HG02870 (cell line): ENCODE results near the gene KIF6.
"Not testable (repeated sequence)": the region's sequence is repeated elsewhere in the genome, so short reads cannot be mapped to it uniquely, and the experiment has no call there.

ENCODE experiments used
- ATAC-seq: cut with Tn5 transposase; IDR thresholded peaks from one replicate; pipeline ENCODE4 v1.9.1; 2021; ENCODE audit warnings: mild to moderate bottlenecking, moderate library complexity; ENCODE audit not compliant: unreplicated experiment

Gene KIF6

DNA sequence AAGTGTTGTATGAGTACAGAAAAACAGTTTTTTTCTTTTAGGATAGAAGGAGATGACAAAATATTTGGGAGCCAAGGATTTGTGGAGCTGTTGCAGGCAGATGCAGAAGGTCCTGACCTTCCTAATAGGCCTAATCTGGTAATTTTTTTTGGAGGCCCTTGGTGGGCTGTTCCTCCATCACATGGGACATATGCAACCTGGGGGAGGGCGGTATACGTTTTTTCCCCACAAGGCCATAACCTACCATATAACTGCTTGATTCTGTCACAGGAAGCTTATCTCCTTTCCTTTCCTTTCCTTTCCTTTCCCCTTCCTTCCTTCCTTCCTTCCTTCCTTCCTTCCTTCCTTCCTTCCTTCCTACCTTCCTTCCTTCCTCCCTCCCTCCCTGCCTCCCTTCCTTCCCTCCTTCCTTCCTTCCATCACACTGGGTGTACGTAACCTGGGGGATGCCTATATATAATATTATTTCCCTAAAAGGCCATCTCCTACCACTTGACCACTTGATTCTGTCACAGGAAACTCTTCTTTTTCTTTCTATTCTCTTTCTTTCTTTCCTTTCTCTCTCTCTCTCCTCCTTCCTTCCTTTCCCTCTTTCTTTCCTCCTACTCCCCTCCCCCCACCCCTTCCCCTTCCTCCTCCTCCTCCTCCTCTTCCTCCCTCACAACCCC is 217.7 kb downstream of the KIF6 start:
- ATAC-seq = no peak

- ATAC-seq = not testable (repeated sequence)
These were observed 222.7 kb downstream of the KIF6 start for GRCh38 chr6:39502362-39502955.

GRCh38 chr6:39499053-39499452 is 226.2 kb downstream of the KIF6 start:
- no peak for ATAC-seq

DNA sequence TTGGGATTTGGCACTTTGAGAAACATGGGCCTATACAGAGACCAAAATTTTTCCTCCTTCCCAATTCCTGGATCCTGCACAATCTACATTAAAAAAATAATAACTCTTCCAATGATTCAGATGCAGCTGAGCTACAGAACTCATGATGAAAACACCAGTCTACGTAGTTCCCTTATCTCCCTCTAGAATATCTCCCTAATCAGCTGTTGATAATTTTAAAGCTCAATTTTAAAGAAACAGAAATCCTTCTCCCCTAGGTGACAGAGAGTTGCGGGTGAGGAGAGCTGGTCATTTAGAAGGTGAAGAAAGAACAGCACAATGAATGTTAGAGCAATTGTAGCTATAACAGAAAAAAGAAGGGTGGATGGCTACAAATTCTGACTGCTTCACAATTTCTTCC is 227.1 kb downstream of the KIF6 start:
- no peak for ATAC-seq

DNA sequence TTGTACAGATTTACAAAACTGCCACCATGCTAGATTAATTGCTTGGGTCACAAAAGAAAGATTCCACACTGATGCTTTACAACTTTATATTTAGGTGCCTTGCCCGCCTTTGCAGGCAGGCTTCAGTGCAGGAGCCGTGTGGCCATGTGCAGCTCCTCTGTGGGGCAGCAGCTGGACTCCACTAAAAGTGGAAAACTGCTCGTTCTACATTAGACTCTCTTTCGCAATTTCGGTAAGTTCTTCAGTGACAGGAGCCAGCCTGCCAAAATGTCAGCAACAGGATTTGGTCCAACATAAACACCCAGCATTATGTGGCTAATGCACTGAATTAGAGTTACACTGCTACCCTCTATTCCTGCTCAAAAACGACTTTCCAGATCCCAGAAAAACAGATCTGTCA is 228.3 kb downstream of the KIF6 start:
- ATAC-seq = no peak

DNA sequence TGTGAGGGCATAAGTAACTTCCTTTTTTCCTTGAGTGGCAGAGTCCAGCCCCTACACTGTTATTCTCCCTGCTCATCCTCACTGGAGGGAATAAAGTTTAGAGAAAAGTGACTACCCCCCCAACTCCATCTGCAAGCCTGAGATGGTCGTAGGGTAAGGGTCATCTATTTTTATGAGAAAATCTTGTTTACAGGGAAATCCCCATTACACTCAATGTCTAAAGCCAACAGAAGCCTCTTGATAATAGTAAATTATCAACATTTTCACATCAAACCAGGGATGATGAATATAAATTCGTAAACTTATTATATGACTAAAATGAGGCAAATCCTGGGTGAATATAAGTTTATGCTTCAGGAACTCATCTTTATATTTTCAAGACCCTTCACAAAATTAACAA is 228.8 kb downstream of the KIF6 start:
- no peak for ATAC-seq

- no peak for ATAC-seq
These were observed 229.6 kb downstream of the KIF6 start for GRCh38 chr6:39495640-39496039.

- no peak for ATAC-seq
These were observed 230.2 kb downstream of the KIF6 start for GRCh38 chr6:39494998-39495397.

- no peak for ATAC-seq
These were observed 231.4 kb downstream of the KIF6 start for GRCh38 chr6:39493777-39494176.

DNA sequence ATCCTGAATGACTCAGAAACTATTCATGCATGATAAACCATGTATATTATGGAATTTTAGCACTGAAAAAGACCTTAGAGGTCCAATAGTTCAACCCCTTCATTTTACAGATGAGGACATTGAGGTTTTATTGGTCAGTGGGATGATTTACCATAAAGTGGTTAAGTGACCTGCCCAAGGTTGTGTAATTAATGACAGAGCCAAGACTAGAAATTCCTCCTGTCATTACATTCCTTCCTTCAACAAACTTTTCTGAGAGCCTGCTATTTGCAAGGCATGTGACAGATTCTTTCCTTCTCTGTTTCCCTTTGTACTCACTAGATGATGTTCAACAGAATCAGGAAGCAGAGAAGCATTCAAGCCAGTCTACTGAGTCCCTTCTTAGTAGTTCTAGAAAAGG is 232.0 kb downstream of the KIF6 start:
- ATAC-seq = no peak

- no peak for ATAC-seq
These were observed 235.1 kb downstream of the KIF6 start for GRCh38 chr6:39490108-39490507.

DNA sequence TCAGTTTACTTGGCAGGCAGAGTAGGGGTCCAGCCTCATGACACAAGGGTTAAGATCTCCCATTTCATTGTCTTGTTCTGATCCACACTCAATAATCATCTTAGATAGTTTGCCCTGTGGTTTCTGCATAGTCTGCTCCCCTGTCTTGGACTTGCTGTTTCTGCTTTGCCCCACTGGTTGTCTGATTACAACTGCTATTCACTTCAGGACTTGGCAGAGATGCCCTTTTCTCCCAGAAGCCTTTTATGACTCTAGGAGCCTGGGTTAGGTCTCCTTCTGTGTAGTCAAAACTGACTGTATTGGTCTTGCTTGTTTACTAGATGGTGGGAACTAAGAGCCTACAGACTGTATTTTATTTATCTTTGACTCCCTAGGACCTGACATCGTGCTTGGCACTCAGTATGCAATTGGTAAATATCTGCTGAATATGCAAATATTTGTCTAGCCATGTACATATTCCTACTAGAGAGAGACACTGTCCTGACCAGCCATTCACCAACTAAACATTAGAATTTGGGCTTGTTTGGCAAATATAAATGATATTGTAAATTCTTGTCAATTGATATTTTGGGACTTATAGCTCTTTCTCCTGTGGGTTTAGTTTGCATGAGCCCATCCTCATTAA is 236.8 kb downstream of the KIF6 start:
- ATAC-seq = no peak

- no peak for ATAC-seq
These were observed 240.9 kb downstream of the KIF6 start for GRCh38 chr6:39484276-39484675.

- not testable (repeated sequence) for ATAC-seq
These were observed 245.4 kb downstream of the KIF6 start for GRCh38 chr6:39479819-39480218.

DNA sequence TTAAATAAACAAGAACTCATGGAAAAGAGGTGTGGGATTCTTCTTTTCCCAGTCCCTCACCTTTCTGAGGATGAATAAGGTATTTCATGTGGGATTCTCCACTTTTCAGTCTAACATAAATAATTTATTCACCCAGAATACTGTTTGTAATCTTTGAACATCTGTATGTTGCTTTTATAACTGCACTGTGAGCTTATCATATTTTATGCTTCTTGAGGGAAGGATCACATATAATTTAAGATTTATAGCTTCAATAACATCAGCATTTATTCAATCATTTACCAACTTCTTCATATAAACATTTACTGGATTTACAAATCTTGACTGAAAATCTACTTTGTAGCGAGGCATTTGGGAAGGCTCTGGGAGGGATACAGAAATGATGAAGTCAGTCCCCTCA is 248.5 kb downstream of the KIF6 start:
- no peak for ATAC-seq

DNA sequence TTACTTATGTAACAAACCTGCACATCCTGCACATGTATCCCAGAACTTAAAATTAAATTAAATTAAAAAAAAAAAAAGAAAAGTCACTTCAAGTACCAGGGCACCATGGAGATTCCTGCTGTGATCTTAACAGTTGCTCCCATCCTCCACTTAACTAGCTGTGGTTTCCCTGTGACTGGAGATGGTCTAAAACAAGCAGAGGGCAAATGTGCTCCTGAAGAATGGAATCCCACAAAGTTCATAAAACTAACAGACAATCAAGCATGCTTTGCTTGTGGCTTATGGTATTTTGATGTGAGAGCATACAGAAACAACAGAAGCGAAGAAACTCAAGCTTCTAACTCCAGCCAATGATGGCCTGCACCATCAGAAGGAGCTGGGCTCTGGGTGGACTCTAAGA is 249.1 kb downstream of the KIF6 start:
- ATAC-seq = no peak

DNA sequence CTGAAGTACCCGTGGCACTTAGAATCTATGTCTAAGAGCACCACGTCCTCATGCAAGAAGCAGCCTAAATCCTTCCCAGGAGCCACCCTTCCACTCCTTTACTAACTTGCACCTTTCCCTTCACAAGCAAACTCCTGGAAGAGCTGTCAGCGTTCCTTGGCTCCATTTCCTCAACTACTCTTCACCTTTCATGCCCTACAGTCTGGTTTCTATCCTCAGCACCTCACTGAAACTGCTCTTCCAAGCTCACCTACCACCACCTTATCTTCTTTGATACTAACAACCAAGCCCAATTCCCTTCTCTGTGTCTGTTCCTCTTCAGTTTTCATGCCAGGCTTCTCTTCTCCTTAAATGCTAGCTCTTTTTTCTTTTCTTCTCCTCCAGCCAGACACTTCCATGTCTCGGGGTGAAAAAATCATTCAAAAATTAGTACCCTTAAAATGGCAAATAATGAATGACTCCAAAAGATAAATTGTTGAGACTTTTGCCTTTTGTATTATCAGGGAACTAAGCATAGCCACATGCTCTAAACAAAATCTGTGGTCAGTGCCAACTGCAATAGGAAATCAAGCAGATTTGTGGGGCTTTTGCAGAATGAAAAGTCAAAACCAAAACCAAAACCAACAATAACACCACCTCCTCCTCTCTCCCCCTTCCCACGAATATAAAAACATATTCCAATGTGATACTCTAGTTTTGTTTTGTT is 253.1 kb downstream of the KIF6 start:
- ATAC-seq = no peak

DNA sequence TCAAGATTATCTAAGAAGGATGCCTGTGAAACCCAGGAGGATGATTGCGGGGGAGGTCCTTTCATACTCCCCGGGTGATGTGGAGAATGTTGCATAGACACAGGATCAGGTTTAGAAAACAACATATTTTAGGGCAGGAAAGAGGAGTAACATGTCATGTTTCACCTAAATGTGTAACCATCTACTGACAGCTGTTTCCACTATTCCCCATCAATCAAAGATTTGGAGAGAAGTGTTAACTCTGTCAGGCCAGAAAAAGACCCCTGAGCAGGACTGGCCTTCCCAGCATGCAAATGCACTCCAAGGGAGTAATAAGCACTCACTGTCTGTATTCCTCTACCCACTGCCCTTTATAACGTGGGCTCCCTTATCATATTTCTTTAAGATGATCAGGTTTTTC is 254.7 kb downstream of the KIF6 start:
- no peak for ATAC-seq

- ATAC-seq = no peak
These were observed 256.8 kb downstream of the KIF6 start for GRCh38 chr6:39468385-39468784.

DNA sequence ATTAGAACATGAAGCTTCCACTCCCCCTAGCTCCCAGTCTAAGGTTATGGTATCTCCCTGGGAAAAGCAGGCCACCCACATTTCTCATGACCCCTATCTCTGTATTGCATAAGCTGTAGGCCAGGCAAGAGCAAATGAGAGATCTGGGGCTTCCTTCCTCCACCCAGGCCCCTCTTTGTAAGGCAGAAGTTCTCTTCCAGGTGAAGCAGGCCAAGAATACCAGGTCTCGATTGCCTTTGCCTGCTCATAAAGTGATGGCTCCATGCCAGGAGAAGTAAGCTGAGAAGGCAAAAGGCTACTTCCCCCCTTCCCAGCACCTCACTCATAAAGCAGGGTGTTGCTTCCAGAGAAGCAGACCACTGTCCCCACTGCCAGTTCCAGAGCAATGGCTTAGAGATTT is 258.6 kb downstream of the KIF6 start:
- ATAC-seq = no peak

DNA sequence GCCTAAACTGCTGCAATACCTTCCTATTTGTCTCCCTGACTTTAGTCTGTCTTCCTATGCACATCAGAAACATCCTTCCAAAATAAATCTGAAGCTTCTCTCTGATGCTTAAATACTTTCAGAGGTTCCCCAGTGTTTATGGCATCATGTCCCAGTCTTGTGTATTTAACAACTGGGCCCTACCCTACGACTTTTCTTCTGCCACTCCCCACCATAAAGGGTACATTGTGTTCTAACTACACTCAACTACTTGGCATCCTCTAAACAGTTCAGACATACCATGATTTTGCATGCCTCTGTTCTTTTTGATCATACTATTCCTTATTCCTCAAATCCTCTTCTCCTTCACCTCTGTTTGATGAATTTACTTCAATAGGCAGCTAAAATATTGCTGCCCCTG is 259.7 kb downstream of the KIF6 start:
- ATAC-seq = no peak

DNA sequence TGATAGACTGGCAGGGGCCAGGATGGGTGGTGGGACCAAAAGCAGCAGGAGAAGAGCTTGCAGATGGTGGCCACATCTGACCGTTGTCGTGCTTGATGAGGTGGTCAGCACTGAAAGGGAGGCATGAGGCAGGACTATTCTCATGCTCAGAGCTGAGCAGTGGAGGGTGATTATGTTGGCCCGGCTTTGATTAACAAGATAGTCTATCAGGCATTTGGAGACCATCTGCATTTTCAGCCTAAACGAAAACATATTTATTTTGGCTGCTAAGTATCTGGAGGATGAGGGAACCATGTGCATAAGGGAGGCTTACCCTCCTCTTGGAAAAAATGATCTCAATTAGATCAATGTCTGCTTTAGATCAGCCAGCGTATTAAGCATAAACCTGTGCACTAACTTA is 261.1 kb downstream of the KIF6 start:
- no peak for ATAC-seq
